ENCODE measurements around the gene HSPA4.
A peak's percentile ranks its signal among the peaks of the same experiment; 100 is the strongest.

HSPA4 gene

DNA sequence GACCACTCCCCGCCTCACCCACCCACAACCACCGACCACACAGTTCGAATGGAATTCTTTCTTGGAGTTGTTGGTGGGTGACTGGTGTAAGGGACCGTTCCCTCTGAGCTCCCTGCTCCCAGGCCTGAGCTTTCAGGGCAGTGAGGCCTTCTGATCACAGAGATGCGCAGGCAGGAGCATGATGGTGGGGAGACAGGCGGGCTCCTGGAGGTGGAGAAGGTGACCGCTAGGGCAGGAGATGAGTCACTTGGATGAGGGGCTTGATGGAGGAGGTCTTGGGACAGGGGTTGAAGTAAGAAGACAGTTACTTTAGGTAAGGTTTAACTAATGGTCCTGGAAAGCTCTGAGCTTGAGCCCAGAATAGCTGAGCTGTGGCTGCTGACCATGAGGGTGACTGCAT lies 88.5 kb downstream of the HSPA4 start:
- no peak for DNase-seq
- TF ChIP-seq POLR2A (IDR thresholded peaks at IDR 0.05; ENCODE audit: low read length) (no peak), GATA1 (IDR thresholded peaks at IDR 0.05; ENCODE audit: low read depth, low read length) (no peak)

DNA sequence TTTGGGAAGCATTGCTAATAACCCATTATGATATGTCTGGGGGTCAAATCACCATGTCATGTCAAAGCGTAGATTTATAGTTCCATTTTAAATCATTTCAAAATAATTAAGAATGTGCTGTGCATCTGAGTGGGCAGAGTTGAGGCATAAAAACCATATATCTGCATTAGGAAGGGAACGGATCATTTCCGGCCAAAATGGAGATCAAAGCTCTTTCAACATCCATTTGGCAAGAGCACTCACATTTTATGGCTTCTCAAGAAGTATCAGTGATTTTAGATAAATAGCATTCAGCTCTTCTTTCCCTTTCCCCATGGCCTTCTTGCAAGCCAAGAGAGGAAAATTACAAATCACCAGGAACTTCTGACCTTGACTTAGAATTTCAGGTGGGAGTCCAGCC lies 89.9 kb downstream of the HSPA4 start:
- TF ChIP-seq POLR2A (IDR thresholded peaks at IDR 0.05; ENCODE audit: low read length) (no peak), GATA1 (IDR thresholded peaks at IDR 0.05; ENCODE audit: low read depth, low read length) (no peak)
- no peak for DNase-seq

DNA sequence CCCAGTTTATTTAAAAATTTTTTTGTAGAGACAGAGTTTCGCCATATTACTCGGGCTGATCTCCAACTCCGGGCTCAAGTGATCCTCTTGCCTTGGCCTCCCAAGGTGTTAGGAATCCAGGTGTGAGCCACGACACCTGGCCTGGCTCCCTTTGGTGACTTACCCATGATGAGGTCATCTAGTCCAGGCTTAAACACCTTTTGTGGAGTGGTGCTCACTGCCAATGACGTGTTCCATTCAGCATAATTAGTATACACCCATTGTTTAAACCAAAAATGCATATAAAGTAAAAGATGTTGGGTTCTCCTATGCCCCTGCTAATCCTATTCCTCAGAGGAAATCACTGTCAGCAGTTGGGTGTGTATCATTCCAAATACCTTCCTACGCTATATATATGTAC lies 91.0 kb downstream of the HSPA4 start:
- TF ChIP-seq POLR2A (IDR thresholded peaks at IDR 0.05; ENCODE audit: low read length): no peak
- no peak for DNase-seq

DNA sequence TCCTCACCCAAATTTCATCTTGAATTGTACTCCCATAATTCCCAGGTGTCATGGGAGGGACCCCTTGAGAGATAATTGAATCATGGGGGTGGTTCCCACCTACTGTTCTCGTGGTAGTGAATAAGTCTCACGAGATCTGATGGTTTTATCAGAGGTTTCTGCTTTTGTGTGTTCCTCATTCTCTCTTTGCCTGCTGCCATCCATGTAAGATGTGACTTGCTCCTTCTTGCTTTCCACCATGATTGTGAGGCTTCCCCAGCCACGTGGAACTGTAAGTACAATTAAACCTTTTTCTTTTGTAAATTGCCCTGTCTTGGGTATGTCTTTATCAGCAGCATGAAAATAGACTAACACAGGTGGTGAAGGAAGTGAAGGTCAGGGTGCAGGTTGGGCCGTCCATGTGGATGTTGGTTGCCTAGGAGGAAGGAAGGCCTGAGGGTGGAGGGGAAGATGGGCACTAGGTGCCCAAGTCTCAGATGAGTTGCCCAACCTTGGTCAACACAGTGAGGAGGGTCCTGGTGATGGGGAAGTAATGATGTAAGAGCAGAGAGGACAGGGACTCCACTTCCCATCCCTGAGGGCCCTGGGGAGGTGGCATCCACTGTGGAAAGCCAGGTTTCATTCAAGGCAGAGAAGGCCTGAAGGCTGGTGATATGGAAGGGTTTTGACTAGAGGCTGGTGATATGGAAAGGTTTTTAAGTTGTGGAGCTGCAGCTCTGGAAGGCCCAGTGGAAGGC lies 92.6 kb downstream of the HSPA4 start:
- DNase-seq: no peak
- TF ChIP-seq POLR2A (IDR thresholded peaks at IDR 0.05; ENCODE audit: low read length): no peak

DNA sequence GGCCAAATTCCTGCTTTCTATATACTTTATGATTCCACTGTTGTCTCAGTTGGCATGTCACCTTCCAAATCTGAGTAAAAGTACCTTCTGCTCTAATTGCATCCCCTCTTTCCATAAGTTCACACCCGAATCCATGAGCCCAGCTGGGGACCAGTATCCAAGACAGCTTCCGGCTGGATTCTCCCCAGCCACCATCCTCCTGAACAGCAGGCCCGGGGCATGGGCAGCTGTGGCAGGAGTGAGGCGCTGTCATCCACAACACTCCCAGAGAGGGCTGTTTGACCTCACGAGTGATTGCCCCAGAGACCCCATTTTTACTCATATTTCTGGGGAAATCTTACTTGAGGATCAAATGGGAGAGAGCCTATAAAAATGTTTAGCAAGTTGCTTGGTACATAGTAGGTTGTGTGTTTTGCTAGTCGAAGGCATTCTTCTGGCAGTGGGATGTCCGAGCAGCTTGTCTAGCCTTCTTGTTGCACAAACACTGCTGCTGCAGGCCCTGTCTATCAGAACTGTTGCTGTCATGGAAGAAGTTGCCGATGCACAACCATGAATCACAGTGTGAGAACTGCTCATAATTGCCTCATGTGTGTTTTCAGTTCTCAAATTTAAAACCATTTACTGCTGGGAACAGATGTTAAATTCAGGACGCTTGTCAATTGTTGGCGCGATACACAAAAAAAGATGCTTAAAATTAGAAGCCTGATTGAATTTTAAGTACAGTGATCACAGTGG lies 93.8 kb downstream of the HSPA4 start:
- TF ChIP-seq GATA1 (IDR thresholded peaks at IDR 0.05; ENCODE audit: low read depth, low read length) (no peak), POLR2A (IDR thresholded peaks at IDR 0.05; ENCODE audit: low read length) (no peak)
- DNase-seq: no peak

DNA sequence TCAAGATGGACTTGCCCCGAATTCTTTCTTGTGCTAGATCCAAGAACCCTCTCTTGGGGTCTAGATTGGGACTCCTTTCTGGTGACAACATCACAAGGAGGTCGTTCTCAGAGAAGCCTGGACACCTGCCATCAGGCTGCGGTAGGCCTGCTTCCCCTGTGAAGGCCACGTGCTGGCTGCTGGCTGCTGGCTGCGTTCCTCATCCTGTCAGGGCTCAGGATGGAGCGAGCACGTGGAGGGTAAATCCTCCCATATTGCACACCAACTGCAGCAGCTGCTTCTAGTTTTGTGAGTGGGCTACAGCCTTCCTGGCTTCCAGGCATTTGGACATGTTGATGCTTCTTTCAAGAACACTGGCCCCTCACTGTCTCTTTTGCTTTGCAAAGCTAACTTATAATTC lies 95.6 kb downstream of the HSPA4 start:
- no peak for DNase-seq
- TF ChIP-seq POLR2A (IDR thresholded peaks at IDR 0.05; ENCODE audit: low read length) (no peak), GATA1 (IDR thresholded peaks at IDR 0.05; ENCODE audit: low read depth, low read length) (no peak)

DNA sequence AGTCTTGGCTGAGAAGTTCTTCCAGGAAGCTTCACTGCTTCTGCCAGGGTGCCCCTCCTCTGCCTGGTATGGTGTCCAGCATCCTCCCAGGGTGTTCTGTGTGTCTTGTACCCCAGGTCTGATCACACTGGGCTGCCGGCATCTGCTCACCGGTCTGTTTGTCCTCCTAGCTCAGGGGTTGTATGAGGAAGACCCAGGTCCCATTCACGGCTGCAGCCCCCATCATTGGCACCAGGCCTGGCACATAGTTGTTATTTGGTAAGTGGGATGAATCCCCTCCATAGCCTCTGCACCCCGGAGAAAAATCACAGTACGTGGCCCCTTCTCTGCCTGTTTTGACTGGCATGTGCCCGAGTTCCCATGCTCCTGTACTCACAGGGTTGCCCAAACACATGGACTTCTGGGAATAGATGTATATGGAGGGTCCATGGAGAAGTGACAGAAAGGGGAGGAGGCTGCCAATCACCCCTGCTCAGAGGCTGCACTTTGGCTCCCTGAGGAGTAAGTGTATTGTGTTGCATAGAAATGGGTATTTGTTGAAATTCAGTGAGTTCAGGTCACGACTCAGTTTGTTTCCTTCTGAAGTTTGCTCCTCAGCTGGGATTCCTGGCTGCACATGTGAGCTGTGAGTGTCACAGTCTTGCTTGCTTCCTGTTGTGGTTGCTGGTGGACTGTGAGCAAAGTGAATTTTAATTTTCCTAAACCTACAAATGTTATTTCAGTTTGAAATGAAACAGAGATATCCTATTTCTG lies 96.2 kb downstream of the HSPA4 start:
- no peak for TF ChIP-seq GATA1 (IDR thresholded peaks at IDR 0.05; ENCODE audit: low read depth, low read length)
- TF ChIP-seq POLR2A (IDR thresholded peaks at IDR 0.05; ENCODE audit: low read length): no peak
- DNase-seq: no peak

DNA sequence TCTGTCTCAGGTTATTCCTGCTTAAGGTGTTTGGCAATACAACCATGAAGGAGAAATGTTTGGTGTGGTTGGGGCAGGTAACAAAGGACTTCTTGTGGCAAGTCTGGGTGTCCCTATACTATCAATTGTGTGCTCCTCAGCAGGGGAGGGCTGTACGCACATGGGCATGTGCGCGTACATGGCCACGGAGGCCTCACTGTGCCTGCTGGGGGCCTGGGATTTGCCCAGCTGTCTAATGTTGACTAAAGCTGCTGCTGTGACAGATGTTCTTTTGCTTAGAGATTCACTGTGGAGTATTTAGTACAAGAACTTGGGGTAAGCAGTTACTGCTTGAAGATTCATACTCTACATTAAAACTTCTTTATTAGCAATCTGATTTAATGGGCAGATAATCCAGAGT lies 97.5 kb downstream of the HSPA4 start:
- no peak for TF ChIP-seq GATA1 (IDR thresholded peaks at IDR 0.05; ENCODE audit: low read depth, low read length)
- no peak for TF ChIP-seq POLR2A (IDR thresholded peaks at IDR 0.05; ENCODE audit: low read length)
- DNase-seq: no peak

DNA sequence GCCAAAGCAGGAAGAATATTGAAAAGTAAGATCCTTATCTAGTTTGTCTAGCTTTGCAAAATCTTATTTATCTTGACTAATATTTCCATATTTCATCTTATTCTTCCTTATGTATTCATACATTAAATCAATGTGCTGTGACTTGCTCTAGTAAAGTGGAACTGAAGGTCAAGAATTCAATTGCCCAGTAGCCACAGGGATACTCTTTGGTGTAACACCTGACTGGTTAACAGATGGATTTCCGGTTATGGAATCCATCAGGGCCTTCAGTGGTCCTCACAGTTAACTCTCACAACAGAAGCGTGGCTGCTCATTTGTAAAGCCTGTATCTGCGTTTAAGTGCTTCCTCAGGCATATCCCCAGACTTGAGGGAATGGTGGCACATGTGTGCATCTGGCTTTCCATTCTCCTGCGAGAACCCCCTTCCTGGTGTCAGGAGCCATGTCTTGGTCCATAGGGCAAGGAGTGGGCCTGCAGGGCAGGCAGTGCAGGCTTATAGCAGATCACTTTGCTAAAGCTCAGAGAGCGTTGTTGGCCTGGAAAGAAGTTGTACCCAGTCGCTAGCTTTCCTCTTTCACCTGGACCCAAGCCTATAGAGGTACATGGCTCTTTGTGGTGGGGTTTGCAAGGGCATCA lies 99.2 kb downstream of the HSPA4 start:
- TF ChIP-seq GATA1 (IDR thresholded peaks at IDR 0.05; ENCODE audit: low read depth, low read length) (no peak), POLR2A (IDR thresholded peaks at IDR 0.05; ENCODE audit: low read length) (no peak)
- no peak for DNase-seq

DNA sequence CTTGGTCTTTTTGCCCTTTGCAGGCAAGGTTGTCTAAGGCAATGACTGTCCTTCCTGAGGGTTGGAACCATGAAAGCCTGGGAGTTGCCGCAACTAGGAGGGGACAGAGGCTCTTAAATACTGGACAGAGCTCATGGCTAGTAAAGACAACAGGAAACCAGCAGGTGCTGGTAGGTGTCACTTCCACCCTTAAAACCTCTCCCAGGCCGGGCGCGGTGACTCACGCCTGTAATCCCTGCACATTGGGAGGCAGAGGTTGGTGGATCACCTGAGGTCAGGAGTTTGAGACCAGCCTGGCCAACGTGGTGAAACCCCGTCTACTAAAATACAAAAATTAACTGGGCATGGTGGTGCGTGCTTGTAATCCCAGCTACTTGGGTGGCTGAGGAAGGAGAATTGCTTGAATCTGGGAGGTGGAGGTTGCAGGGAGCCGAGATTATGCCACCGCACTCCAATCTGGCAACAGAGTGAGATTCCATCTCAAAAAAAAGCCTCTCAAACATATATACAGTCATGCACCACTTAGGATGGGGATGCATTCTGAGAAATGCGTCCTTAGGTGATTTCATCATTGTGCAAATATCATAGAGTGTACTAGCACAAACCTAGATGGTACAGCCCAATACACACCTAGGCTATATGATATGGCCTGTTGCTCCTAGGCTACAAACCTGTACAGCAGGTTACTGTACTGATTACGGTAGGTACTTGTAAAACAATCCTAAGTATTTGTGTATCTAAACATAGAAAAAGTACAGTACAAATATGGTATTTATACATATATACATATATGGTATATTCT lies 102.7 kb downstream of the HSPA4 start:
- TF ChIP-seq GATA1 (IDR thresholded peaks at IDR 0.05; ENCODE audit: low read depth, low read length): no peak
- TF ChIP-seq POLR2A (IDR thresholded peaks at IDR 0.05; ENCODE audit: low read length): no peak
- no peak for DNase-seq

DNA sequence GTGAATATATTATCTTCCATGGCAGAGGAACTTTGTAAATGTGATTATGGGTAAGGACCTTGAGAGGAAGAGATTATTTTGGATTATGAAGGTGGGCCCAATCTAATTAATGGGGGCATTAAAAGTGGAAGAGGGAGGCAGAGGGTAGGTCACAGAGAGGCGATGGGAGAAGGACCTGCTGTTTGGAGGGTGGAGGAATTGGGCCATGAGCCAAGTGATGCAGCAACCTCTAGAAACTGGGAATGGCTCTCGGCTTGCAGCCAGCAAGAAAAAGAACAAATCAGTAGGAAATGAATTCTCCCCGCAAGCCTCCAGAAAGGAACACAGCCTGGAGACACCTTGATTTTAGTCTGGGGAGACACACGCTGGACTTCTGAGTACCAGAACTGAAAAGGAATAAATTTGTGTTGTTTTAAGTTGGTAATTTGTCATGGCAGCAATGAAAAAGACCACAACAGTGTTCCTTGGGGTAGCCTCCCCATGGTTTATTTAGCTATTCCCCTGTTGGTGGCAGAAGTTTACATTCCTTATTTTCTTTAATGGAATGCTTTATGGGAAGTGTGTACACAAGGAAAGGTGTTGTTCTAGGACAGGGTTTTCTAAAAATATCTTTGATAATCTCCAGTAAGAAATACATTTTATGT lies 103.6 kb downstream of the HSPA4 start:
- TF ChIP-seq POLR2A (IDR thresholded peaks at IDR 0.05; ENCODE audit: low read length) (no peak), GATA1 (IDR thresholded peaks at IDR 0.05; ENCODE audit: low read depth, low read length) (no peak)
- peak in 1 of 2 experiments; percentile 8 for DNase-seq
